Uterus (tissue), 4 donors: ENCODE data around the gene BLMH. TPM values are rescaled to one million over a fixed set of nuclear protein-coding genes. Genes with fewer than 3 reads are reported as not detected.

ENCODE experiments used
- DNase-seq, 2 donors: peaks; one replicate each; pipeline ENCODE4 v3.0.0-alpha.2; 2019 to 2020
- H3K27ac ChIP-seq, 2 donors: fragments of 200-600 bp; sonication (generic); 1 replicate in 1 of 2; 2 replicates in 1 of 2; pipeline ENCODE4 v1.5.1; 2016 to 2018
- H3K27me3 ChIP-seq, 2 donors: fragments of 200-600 bp; sonication (generic); one replicate each; pipeline ENCODE4 v1.5.1; 2018 to 2019; ENCODE audit warnings: control low read depth in 1 of 2
- H3K36me3 ChIP-seq, 2 donors: fragments of 200-600 bp; sonication (generic); one replicate each; pipeline ENCODE4 v1.5.1; 2019; ENCODE audit warnings: control low read depth in 1 of 2
- H3K4me1 ChIP-seq, 2 donors: fragments of 200-600 bp; sonication (generic); one replicate each; pipeline ENCODE4 v1.5.1; 2018 to 2019; ENCODE audit warnings: control low read depth in 1 of 2
- H3K4me3 ChIP-seq, 2 donors: fragments of 200-600 bp; sonication (generic); 1 replicate in 1 of 2; 2 replicates in 1 of 2; pipeline ENCODE4 v1.5.1; 2018 to 2019; ENCODE audit warnings: mild to moderate bottlenecking in 1 of 2
- H3K9me3 ChIP-seq, 2 donors: fragments of 200-600 bp; sonication (generic); one replicate each; pipeline ENCODE4 v1.5.1; 2019; ENCODE audit warnings: control low read depth in 1 of 2
- POLR2A ChIP-seq, 2 donors: fragments of 450-650 bp; IDR thresholded peaks; one replicate each; pipeline ENCODE4 v1.6.1; 2016; ENCODE audit warnings: antibody characterized with exemption in 2 of 2, mild to moderate bottlenecking in 1 of 2, moderate library complexity in 1 of 2
- intact Hi-C: fragments of 100-400 bp; cut with DNase I; formaldehyde crosslinking; loops from one replicate; pipeline ENCODE4 v1.15.1; 2023; ENCODE audit warnings: low total_unique reads
- total RNA-seq, 4 donors: library from RNA; depleted of rRNA in 3 of 4; stranded (reverse); fragments of >200 nt in 3 of 4; gene quantifications; one replicate each; pipeline versions ENCODE4 v1.1.0 to v1.2.4, GENCODE V29; 2014 to 2023
- TF ChIP-seq, protein P1 (sequence below), 4 experiments: fragments of 200-600 bp in 2 of 4; fragments of 450-650 bp in 2 of 4; sonication (generic) in 2 of 4; IDR thresholded peaks; one replicate each; pipeline ENCODE4 v1.5.1; 2016 to 2019; ENCODE audit warnings: antibody characterized with exemption in 4 of 4, mild to moderate bottlenecking in 2 of 4, moderate library complexity in 1 of 4
- donor health status: DM: yes; HTN: yes; CAD: no.

BLMH gene
- total RNA-seq, 4 donors from 2014 or later, result 13.6 to 68.8 (median 33.3) TPM

DNA sequence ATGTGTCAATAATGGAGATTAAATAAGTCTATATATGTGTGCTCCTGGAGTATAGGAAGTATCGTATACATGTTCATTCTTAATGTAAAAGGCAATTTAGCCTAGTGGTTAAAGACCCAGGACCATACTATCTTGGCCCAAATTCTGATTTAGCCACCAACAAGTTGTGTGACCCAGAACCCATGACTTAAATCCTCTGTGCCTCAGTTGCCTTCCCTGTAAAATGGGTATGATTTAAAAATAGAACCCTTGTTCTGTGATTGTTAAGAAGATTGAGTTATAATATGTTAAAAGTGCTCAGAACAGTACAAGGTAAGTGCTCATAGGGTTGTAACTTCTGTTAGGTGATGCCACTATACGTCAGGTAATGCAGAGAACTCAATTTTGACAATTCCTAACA, 18.8 kb upstream of the BLMH start:
- intact Hi-C loops, result no loop called here

DNA sequence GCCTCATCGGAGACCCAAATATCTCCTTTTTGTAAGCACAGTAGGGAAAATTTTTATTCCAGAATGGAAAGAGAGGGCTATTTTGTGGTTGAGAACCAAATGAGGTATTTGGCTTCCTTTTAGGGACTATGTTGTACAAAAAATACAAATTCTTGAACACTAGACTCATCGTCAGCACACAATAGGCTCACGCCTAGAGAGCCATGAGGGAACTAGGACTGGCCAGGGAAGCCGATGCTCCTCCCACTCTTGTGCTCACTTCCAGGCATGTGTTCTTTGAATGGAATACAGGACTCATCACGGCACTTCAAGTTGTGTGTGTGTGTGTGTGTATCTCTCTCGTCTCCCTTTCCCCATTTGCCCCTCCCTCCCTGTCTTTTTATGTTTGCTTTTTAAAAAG, 17.8 kb upstream of the BLMH start:
- no peaks in the 10 kb centered on the region for H3K27me3 ChIP-seq
- no peak overlapping the region for H3K27ac ChIP-seq
- H3K36me3 ChIP-seq, result no peaks in the 10 kb centered on the region
- no peaks in the 10 kb centered on the region for H3K4me1 ChIP-seq
- intact Hi-C loops, result no loop called here
- TF ChIP-seq, protein P1, sequence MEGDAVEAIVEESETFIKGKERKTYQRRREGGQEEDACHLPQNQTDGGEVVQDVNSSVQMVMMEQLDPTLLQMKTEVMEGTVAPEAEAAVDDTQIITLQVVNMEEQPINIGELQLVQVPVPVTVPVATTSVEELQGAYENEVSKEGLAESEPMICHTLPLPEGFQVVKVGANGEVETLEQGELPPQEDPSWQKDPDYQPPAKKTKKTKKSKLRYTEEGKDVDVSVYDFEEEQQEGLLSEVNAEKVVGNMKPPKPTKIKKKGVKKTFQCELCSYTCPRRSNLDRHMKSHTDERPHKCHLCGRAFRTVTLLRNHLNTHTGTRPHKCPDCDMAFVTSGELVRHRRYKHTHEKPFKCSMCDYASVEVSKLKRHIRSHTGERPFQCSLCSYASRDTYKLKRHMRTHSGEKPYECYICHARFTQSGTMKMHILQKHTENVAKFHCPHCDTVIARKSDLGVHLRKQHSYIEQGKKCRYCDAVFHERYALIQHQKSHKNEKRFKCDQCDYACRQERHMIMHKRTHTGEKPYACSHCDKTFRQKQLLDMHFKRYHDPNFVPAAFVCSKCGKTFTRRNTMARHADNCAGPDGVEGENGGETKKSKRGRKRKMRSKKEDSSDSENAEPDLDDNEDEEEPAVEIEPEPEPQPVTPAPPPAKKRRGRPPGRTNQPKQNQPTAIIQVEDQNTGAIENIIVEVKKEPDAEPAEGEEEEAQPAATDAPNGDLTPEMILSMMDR (IDR thresholded peaks at IDR 0.05), result no peak
- no peak for TF ChIP-seq POLR2A (IDR thresholded peaks at IDR 0.05)
- H3K9me3 ChIP-seq, result no peaks in the 10 kb centered on the region
- H3K4me3 ChIP-seq, result no peak overlapping the region
- DNase-seq, result no peak

More for the DNA sequence above, 18.8 kb upstream of the BLMH start:
- H3K27me3 ChIP-seq, result no peaks in the 10 kb centered on the region
- no peaks in the 10 kb centered on the region for H3K36me3 ChIP-seq
- no peak overlapping the region for H3K4me3 ChIP-seq
- no peak for DNase-seq
- no peak overlapping the region for H3K27ac ChIP-seq
- H3K4me1 ChIP-seq, result no peaks in the 10 kb centered on the region
- TF ChIP-seq, protein P1 (IDR thresholded peaks at IDR 0.05), result no peak
- TF ChIP-seq POLR2A (IDR thresholded peaks at IDR 0.05), result no peak
- H3K9me3 ChIP-seq, result no peaks in the 10 kb centered on the region

DNA sequence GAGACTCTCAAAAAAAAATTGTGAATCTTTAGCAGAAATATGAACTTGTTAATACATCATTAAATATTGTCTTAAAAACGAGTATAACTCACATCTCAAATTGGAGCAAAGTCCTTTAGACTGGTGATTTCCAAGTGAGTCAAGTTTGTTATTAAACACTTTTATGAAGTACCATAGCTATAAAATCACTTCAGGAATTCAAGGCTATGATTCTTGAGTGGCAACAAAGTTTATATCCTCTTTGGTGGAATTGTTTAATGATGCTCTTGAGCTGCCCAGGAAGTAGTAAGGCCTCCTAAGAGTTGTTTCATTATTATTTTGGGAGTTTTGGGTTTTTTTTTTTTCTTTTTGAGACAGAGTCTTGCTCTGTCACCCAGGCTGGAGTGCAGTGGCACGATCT, 16.7 kb upstream of the BLMH start:
- no peaks in the 10 kb centered on the region for H3K4me1 ChIP-seq
- H3K4me3 ChIP-seq, result no peak overlapping the region
- intact Hi-C loops, result no loop called here
- no peaks in the 10 kb centered on the region for H3K27me3 ChIP-seq
- no peak overlapping the region for H3K27ac ChIP-seq
- no peaks in the 10 kb centered on the region for H3K36me3 ChIP-seq
- no peaks in the 10 kb centered on the region for H3K9me3 ChIP-seq
- TF ChIP-seq, protein P1 (IDR thresholded peaks at IDR 0.05), result no peak
- TF ChIP-seq POLR2A (IDR thresholded peaks at IDR 0.05), result no peak
- DNase-seq, result no peak

DNA sequence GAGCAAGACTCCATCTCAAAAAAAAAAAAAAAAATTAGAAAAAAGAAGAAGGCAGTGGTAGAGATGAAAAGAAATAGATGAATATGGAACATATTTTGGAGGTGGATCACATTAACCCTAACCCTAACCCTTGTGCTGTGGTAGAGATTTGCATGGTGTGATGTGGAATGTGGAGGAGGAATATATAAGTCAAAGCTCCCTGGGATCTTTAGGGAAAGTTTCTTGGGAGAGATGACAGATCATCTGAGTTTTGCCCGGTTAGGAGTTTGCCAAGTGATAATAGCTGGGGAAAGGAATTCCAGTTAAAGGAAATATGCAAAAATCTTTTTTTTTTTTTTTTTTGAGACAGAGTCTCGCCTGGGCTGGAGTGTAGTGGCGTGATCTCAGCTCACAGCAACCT, 13.0 kb upstream of the BLMH start:
- Histone ChIP-seq H3K36me3 (no peaks in the 10 kb centered on the region), H3K9me3 (no peaks in the 10 kb centered on the region), H3K4me3 (no peak overlapping the region), H3K4me1 (no peaks in the 10 kb centered on the region), H3K27me3 (no peaks in the 10 kb centered on the region), H3K27ac (no peak overlapping the region)
- DNase-seq, result no peak
- no peak for TF ChIP-seq POLR2A (IDR thresholded peaks at IDR 0.05)
- TF ChIP-seq, protein P1 (IDR thresholded peaks at IDR 0.05), result no peak
- intact Hi-C loops, result no loop called here

DNA sequence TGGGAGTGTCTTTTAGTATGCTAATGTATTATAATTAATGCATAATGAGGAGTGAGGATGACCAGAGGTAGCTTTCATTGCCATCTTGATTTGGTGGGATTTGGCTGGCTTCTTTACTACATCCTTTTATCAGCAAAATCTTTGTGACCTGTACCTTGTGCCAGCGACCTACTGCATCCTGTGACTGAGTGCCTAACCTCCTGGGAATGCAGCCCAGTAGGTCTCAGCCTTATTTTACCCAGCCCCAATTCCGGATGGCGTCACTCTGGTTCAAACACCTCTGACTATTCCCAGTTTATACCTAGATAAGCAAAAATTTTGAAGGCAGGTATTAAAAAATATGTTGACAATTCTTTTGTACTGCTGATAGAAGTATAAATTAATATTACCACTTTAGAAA, 10.5 kb upstream of the BLMH start:
- intact Hi-C loops, result no loop called here
- H3K36me3 ChIP-seq, result no peaks in the 10 kb centered on the region
- no peaks in the 10 kb centered on the region for H3K27me3 ChIP-seq
- H3K4me3 ChIP-seq, result no peak overlapping the region
- H3K9me3 ChIP-seq, result no peaks in the 10 kb centered on the region
- no peak for DNase-seq
- TF ChIP-seq POLR2A (IDR thresholded peaks at IDR 0.05), result no peak
- TF ChIP-seq, protein P1 (IDR thresholded peaks at IDR 0.05), result no peak
- H3K27ac ChIP-seq, result no peak overlapping the region
- no peaks in the 10 kb centered on the region for H3K4me1 ChIP-seq
